Erythroblast (primary cell): Measurements from ENCODE around the gene BTBD6.

ENCODE experiments used
- GATA1 ChIP-seq: IDR thresholded peaks from 2 replicates; pipeline ENCODE4 v1.6.1; 2011; ENCODE audit warnings: low read depth, mild to moderate bottlenecking, control low read depth, low read length, moderate library complexity
- POLR2A ChIP-seq: IDR thresholded peaks from 2 replicates; pipeline ENCODE4 v1.6.1; 2011; ENCODE audit warnings: mild to moderate bottlenecking, low read length

GRCh38 chr14:105208738-105209075 lies 39.6 kb upstream of the BTBD6 start:
- TF ChIP-seq POLR2A (no peak), GATA1 (no peak)
